ENCODE measurements around the gene PTPRCAP. TPM values are rescaled to one million over a fixed set of nuclear protein-coding genes. Genes with fewer than 3 reads are reported as not detected.
A peak's percentile ranks its signal among the peaks of the same experiment; 100 is the strongest.
"Not testable (repeated sequence)": the region's sequence is repeated elsewhere in the genome, so short reads cannot be mapped to it uniquely, and the experiment has no call there.

The PTPRCAP gene
- total RNA-seq = 10 to 100 TPM; 13.2 to 78.9 (median 53.9) TPM

GRCh38 chr11:67437082-67437808 lies at the start of gene PTPRCAP:
PTPRCAP (minus strand) TSS chr11:67437682; CDS start chr11:67437619, 63 bp downstream.
- no peaks in the 10 kb centered on the region for H3K9me3 ChIP-seq
- peak within 1 kb of the TSS in 3 of 4 donors; percentile 2 to 41 (median 15) for H3K4me3 ChIP-seq
- H3K27ac ChIP-seq = peak within 1 kb of the TSS; percentile 72 to 83 (median 74)
- peaks cover under 1 to 33% (median 15%) of the 10 kb centered on the region in 4 donors for H3K4me1 ChIP-seq
- 66% methylated on average over 22 of the region's 26 CpGs; no CpG with 5 or more reads in 1 of the 2 donors for WGBS, 2 donors (ENCODE audit: low coverage in 1 of 2)
- H3K27me3 ChIP-seq = no peaks in the 10 kb centered on the region
- intact Hi-C loops (cut with DNase I; ENCODE audit: low total_unique reads) (no loop called here), in situ Hi-C loops (cut with MboI; ENCODE audit: low pct_ligation_motif_present in 1 of 4, low pct_unique_long_range_greater_than_20kb in 1 of 4, low sequenced_read_pairs in 3 of 4) (no loop called here)
- TF ChIP-seq EP300 (IDR thresholded peaks at IDR 0.05; ENCODE audit: low read depth) (no peak), CTCF (IDR thresholded peaks at IDR 0.05) (no peak), POLR2A (IDR thresholded peaks at IDR 0.05) (peak; percentile 67), POLR2AphosphoS5 (IDR thresholded peaks at IDR 0.05) (peak in 2 of 3 donors; percentile 40 to 65)
- peaks cover 0 to 15% (median 2%) of the 10 kb centered on the region in 4 donors for H3K36me3 ChIP-seq
- DNase-seq = peak; percentile 78

- Histone ChIP-seq H3K27me3 (no peaks in the 10 kb centered on the region), H3K9me3 (no peaks in the 10 kb centered on the region), H3K36me3 (peaks cover 0 to 5% (median 2%) of the 10 kb centered on the region in 4 donors), H3K4me3 (no peak overlapping the region), H3K4me1 (peaks cover 15 to 36% (median 25%) of the 10 kb centered on the region in 4 donors), H3K27ac (peak overlapping the region in 3 of 4 donors; percentile 8 to 59 (median 57))
- TF ChIP-seq POLR2AphosphoS5 (IDR thresholded peaks at IDR 0.05) (no peak), CTCF (IDR thresholded peaks at IDR 0.05) (no peak), EP300 (IDR thresholded peaks at IDR 0.05; ENCODE audit: low read depth) (no peak), POLR2A (IDR thresholded peaks at IDR 0.05) (no peak)
- WGBS, 2 donors (ENCODE audit: low coverage in 1 of 2) = 69% methylated on average over 20 of the region's 20 CpGs; no CpG with 5 or more reads in 1 of the 2 donors
- in situ Hi-C loops (cut with MboI; ENCODE audit: low pct_ligation_motif_present in 1 of 4, low pct_unique_long_range_greater_than_20kb in 1 of 4, low sequenced_read_pairs in 3 of 4) = loop anchor here in 2 of 4 donors (10.0 kb wide), 1 partner anchor 92 kb away; the partner anchor contains the start of gene RAD9A (in 2 of the 2)
- intact Hi-C loops (cut with DNase I; ENCODE audit: low total_unique reads) = no loop called here
- peak; percentile 60 for DNase-seq
Measured at GRCh38 chr11:67486481-67487195, 49.2 kb upstream of the PTPRCAP start.

- 80% methylated on average over 7 of the region's 7 CpGs; no CpG with 5 or more reads in 1 of the 2 donors for WGBS, 2 donors (ENCODE audit: low coverage in 1 of 2)
- TF ChIP-seq POLR2AphosphoS5 (IDR thresholded peaks at IDR 0.05) = peak in 1 of 3 donors; percentile 46
- H3K36me3 ChIP-seq; H3K27me3 ChIP-seq; H3K4me3 ChIP-seq; intact Hi-C loops (cut with DNase I; ENCODE audit: low total_unique reads); H3K9me3 ChIP-seq: not testable (repeated sequence)
- in situ Hi-C loops (cut with MboI; ENCODE audit: low pct_ligation_motif_present in 1 of 4, low pct_unique_long_range_greater_than_20kb in 1 of 4, low sequenced_read_pairs in 3 of 4) = loop anchor here in 2 of 4 donors (10.0 kb wide), 1 partner anchor 91 kb away; the partner anchor contains the start of gene RAD9A (in 2 of the 2)
- peak; percentile 59 for DNase-seq
- Histone ChIP-seq H3K27ac (peak overlapping the region; percentile 37 to 90 (median 58)), H3K4me1 (peaks cover 15 to 36% (median 25%) of the 10 kb centered on the region in 4 donors)
Measured at GRCh38 chr11:67485873-67486361, 48.4 kb upstream of the PTPRCAP start.

GRCh38 chr11:67484847-67485311 lies 47.4 kb upstream of the PTPRCAP start:
- 65 to 74% methylated on average over 3 to 11 of the region's 11 CpGs for WGBS, 2 donors (ENCODE audit: low coverage in 1 of 2)
- Histone ChIP-seq H3K4me1 (peaks cover 15 to 36% (median 25%) of the 10 kb centered on the region in 4 donors), H3K4me3 (no peak overlapping the region), H3K9me3 (no peaks in the 10 kb centered on the region), H3K36me3 (peaks cover 0 to 5% (median 0%) of the 10 kb centered on the region in 4 donors), H3K27me3 (no peaks in the 10 kb centered on the region), H3K27ac (peak overlapping the region; percentile 37 to 90 (median 74))
- peak; percentile 57 for DNase-seq
- no peak for TF ChIP-seq POLR2AphosphoS5 (IDR thresholded peaks at IDR 0.05)
- TF ChIP-seq POLR2A (IDR thresholded peaks at IDR 0.05) = no peak
- TF ChIP-seq EP300 (IDR thresholded peaks at IDR 0.05; ENCODE audit: low read depth) = no peak
- no peak for TF ChIP-seq CTCF (IDR thresholded peaks at IDR 0.05)
- intact Hi-C loops (cut with DNase I; ENCODE audit: low total_unique reads) = loop anchor here (5.0 kb wide), 1 partner anchor 83 kb away; the partner anchor contains the start of genes PPP1CA and TBC1D10C
- in situ Hi-C loops (cut with MboI; ENCODE audit: low pct_ligation_motif_present in 1 of 4, low pct_unique_long_range_greater_than_20kb in 1 of 4, low sequenced_read_pairs in 3 of 4) = loop anchor here in 2 of 4 donors (10.0 kb wide), 1 partner anchor 90 kb away; the partner anchor contains the start of gene RAD9A (in 2 of the 2)

All from transverse colon (tissue), 4 donors.